HUES48 (cell line): ENCODE data around the gene SLC30A2.
A peak's percentile ranks its signal among the peaks of the same experiment; 100 is the strongest.

ENCODE experiments used
- H3K27ac ChIP-seq: one replicate; pipeline ENCODE4 v1.7.0; 2013; ENCODE audit warnings: low read depth, low read length, inconsistent platforms
- H3K27me3 ChIP-seq: 2 replicates; pipeline ENCODE4 v1.6.1; 2013; ENCODE audit warnings: mild to moderate bottlenecking, low read length; ENCODE audit not compliant: control insufficient read depth, insufficient read depth
- H3K36me3 ChIP-seq: 2 replicates; pipeline ENCODE4 v1.6.1; 2013; ENCODE audit warnings: low read length; ENCODE audit not compliant: control insufficient read depth, insufficient read depth
- H3K4me1 ChIP-seq: 2 replicates; pipeline ENCODE4 v1.6.1; 2013; ENCODE audit warnings: mild to moderate bottlenecking, low read length; ENCODE audit not compliant: control insufficient read depth, insufficient read depth
- H3K4me3 ChIP-seq: 2 replicates; pipeline ENCODE4 v1.5.1; 2013; ENCODE audit warnings: mild to moderate bottlenecking, low read depth, low read length
- H3K9ac ChIP-seq: 2 replicates; pipeline ENCODE4 v1.6.1; 2013; ENCODE audit warnings: mild to moderate bottlenecking, low read depth, low read length, moderate library complexity
- H3K9me3 ChIP-seq: 2 replicates; pipeline ENCODE4 v1.6.1; 2013; ENCODE audit warnings: low read length; ENCODE audit not compliant: control insufficient read depth, insufficient read depth

Gene SLC30A2

GRCh38 chr1:26049531-26050247 is 3.8 kb upstream of the SLC30A2 start:
- H3K9me3 ChIP-seq, result no peaks in the 10 kb centered on the region
- H3K4me3 ChIP-seq, result no peak overlapping the region
- H3K4me1 ChIP-seq, result no peaks in the 10 kb centered on the region; the same call in 1 of the 2 replicates
- no peaks in the 10 kb centered on the region for H3K36me3 ChIP-seq
- peaks cover 63% of the 10 kb centered on the region for H3K27me3 ChIP-seq
- H3K9ac ChIP-seq, result no peak overlapping the region
- no peak overlapping the region for H3K27ac ChIP-seq

- Histone ChIP-seq H3K9ac (no peak overlapping the region), H3K36me3 (no peaks in the 10 kb centered on the region), H3K27ac (no peak overlapping the region), H3K4me3 (no peak overlapping the region), H3K27me3 (peaks cover 78% of the 10 kb centered on the region), H3K4me1 (no peaks in the 10 kb centered on the region; the same call in 1 of the 2 replicates), H3K9me3 (no peaks in the 10 kb centered on the region)
Measured at GRCh38 chr1:26047278-26047874, 1.5 kb upstream of the SLC30A2 start.

- Histone ChIP-seq H3K27ac (no peak overlapping the region), H3K36me3 (no peaks in the 10 kb centered on the region), H3K27me3 (peaks cover 87% of the 10 kb centered on the region), H3K9ac (no peak overlapping the region), H3K9me3 (no peaks in the 10 kb centered on the region), H3K4me3 (peak overlapping the region; percentile 50), H3K4me1 (no peaks in the 10 kb centered on the region; the same call in 1 of the 2 replicates)
Measured at GRCh38 chr1:26046246-26047095, 553 bp upstream of the SLC30A2 start.

GRCh38 chr1:26044971-26045721 is 772 bp downstream of the SLC30A2 start:
- no peak overlapping the region for H3K27ac ChIP-seq
- 0 out of 2 replicates have a peak overlapping the region, but pooled peaks have one; percentile 4 for H3K9ac ChIP-seq
- H3K9me3 ChIP-seq, result no peaks in the 10 kb centered on the region
- H3K4me1 ChIP-seq, result no peaks in the 10 kb centered on the region; the same call in 1 of the 2 replicates
- H3K27me3 ChIP-seq, result peaks cover 87% of the 10 kb centered on the region
- H3K4me3 ChIP-seq, result peak overlapping the region; percentile 50
- no peaks in the 10 kb centered on the region for H3K36me3 ChIP-seq

GRCh38 chr1:26044414-26044813 is 1.5 kb downstream of the SLC30A2 start:
- H3K36me3 ChIP-seq, result no peaks in the 10 kb centered on the region
- no peak overlapping the region for H3K27ac ChIP-seq
- H3K4me3 ChIP-seq, result no peak overlapping the region
- H3K27me3 ChIP-seq, result peaks cover 80% of the 10 kb centered on the region
- no peaks in the 10 kb centered on the region for H3K9me3 ChIP-seq
- H3K9ac ChIP-seq, result no peak overlapping the region
- no peaks in the 10 kb centered on the region; the same call in 1 of the 2 replicates for H3K4me1 ChIP-seq

- H3K27me3 ChIP-seq, result peaks cover 73% of the 10 kb centered on the region
- H3K9me3 ChIP-seq, result no peaks in the 10 kb centered on the region
- no peaks in the 10 kb centered on the region; the same call in 1 of the 2 replicates for H3K4me1 ChIP-seq
- H3K27ac ChIP-seq, result no peak overlapping the region
- no peak overlapping the region for H3K4me3 ChIP-seq
- H3K9ac ChIP-seq, result no peak overlapping the region
- H3K36me3 ChIP-seq, result no peaks in the 10 kb centered on the region
Measured at GRCh38 chr1:26043765-26044164, 2.2 kb downstream of the SLC30A2 start.

GRCh38 chr1:26041978-26042377 is 3.9 kb downstream of the SLC30A2 start:
- Histone ChIP-seq H3K27me3 (peaks cover 60% of the 10 kb centered on the region), H3K4me3 (no peak overlapping the region), H3K36me3 (no peaks in the 10 kb centered on the region), H3K27ac (no peak overlapping the region), H3K9ac (no peak overlapping the region), H3K9me3 (no peaks in the 10 kb centered on the region), H3K4me1 (no peaks in the 10 kb centered on the region; the same call in 1 of the 2 replicates)

- no peaks in the 10 kb centered on the region for H3K9me3 ChIP-seq
- peaks cover 60% of the 10 kb centered on the region for H3K27me3 ChIP-seq
- no peak overlapping the region for H3K4me3 ChIP-seq
- H3K27ac ChIP-seq, result no peak overlapping the region
- H3K9ac ChIP-seq, result no peak overlapping the region
- H3K4me1 ChIP-seq, result no peaks in the 10 kb centered on the region; the same call in 1 of the 2 replicates
- H3K36me3 ChIP-seq, result no peaks in the 10 kb centered on the region
Measured at GRCh38 chr1:26041401-26041800, 4.5 kb downstream of the SLC30A2 start.

GRCh38 chr1:26038904-26039303 is 7.0 kb downstream of the SLC30A2 start:
- Histone ChIP-seq H3K4me1 (peaks cover 9% of the 10 kb centered on the region), H3K9ac (no peak overlapping the region), H3K36me3 (no peaks in the 10 kb centered on the region), H3K27ac (no peak overlapping the region), H3K27me3 (peaks cover 50% of the 10 kb centered on the region), H3K4me3 (no peak overlapping the region), H3K9me3 (no peaks in the 10 kb centered on the region)

- H3K36me3 ChIP-seq, result no peaks in the 10 kb centered on the region
- peaks cover 50% of the 10 kb centered on the region for H3K27me3 ChIP-seq
- no peak overlapping the region for H3K27ac ChIP-seq
- H3K4me1 ChIP-seq, result peaks cover 9% of the 10 kb centered on the region
- H3K9me3 ChIP-seq, result no peaks in the 10 kb centered on the region
- no peak overlapping the region for H3K4me3 ChIP-seq
- H3K9ac ChIP-seq, result no peak overlapping the region
Measured at GRCh38 chr1:26038477-26038876, 7.4 kb downstream of the SLC30A2 start.
